K562 (cell line): ENCODE data around the gene PON2. TPM values are rescaled to one million over a fixed set of nuclear protein-coding genes. Genes with fewer than 3 reads are reported as not detected.

ENCODE experiments used
- ATAC-seq: fragments of 200-7000 bp; cut with Tn5 transposase; 3 replicates; pipeline ENCODE4 v1.9.1; 2020; ENCODE audit warnings: moderate library complexity
- BruUV-seq: library from RNA; stranded (reverse); fragments of 400-500 nt; replicated peaks from 2 replicates; lab custom pipeline; 2021; lab: Mats Ljungman, UMichigan
- CTCF ChIA-PET: fragments of 300-600 bp; formaldehyde crosslinking; extraction: SDS; loops from one replicate; lab custom pipeline; 2021; ENCODE audit warnings: low intra/inter-chr PET ratio; lab: Yijun Ruan, JAX
- POLR2A ChIA-PET: fragments of 300-600, 350-650 bp; sonication (Branson Sonifier 250); formaldehyde crosslinking; extraction: SDS; loops from one replicate; lab custom pipeline; 2021; ENCODE audit warnings: antibody characterized with exemption, inconsistent platforms; lab: Yijun Ruan, JAX
- DNase-seq, 4 experiments: peaks; one replicate each; pipeline versions ENCODE4 v3.0.0 to v3.0.0-alpha.2; 2011 to 2018; ENCODE audit warnings: low spot score in 3 of 4, mixed read lengths in 3 of 4; ENCODE audit errors: extremely low read depth in 1 of 4
- FAIRE-seq: peaks from 2 replicates; lab custom pipeline; 2011; peaks lifted over from hg19 to GRCh38; lab: Jason Lieb, UNC
- H2AFZ ChIP-seq: 2 replicates; pipeline ENCODE4 v1.6.0; 2011; ENCODE audit warnings: low read depth, low read length, control low read depth, inconsistent platforms
- H3K27ac ChIP-seq: fragments of 200-600 bp; 3 replicates; pipeline ENCODE4 v1.8.0; 2011; ENCODE audit warnings: low read depth, mild to moderate bottlenecking, control low read depth, inconsistent platforms, low read length, moderate library complexity, mixed read lengths; ENCODE audit errors: extremely low read depth
- H3K27me3 ChIP-seq, 2 experiments: fragments of 300-600 bp in 1 of 2; 2 replicates in 1 of 2; 3 replicates in 1 of 2; pipeline versions ENCODE4 v1.6.0 to v1.8.0; 2011; ENCODE audit warnings: inconsistent platforms in 2 of 2, low read length in 2 of 2, mild to moderate bottlenecking in 1 of 2, mixed read lengths in 1 of 2, moderate library complexity in 1 of 2; ENCODE audit not compliant: control insufficient read depth in 2 of 2, insufficient read depth in 2 of 2
- H3K36me3 ChIP-seq: fragments of 300-600 bp; 3 replicates; pipeline ENCODE4 v1.8.0; 2011; ENCODE audit warnings: mild to moderate bottlenecking, low read length, inconsistent platforms; ENCODE audit not compliant: control insufficient read depth, insufficient read depth
- H3K4me1 ChIP-seq, 2 experiments: fragments of 200-600 bp in 1 of 2; replicated peaks in 1 of 2; 2 replicates in 1 of 2; 3 replicates in 1 of 2; pipeline versions ENCODE4 v1.5.1 to v1.8.0; 2011; ENCODE audit warnings: inconsistent platforms in 2 of 2, low read length in 2 of 2, mild to moderate bottlenecking in 1 of 2, mixed read lengths in 1 of 2, moderate library complexity in 1 of 2; ENCODE audit not compliant: control insufficient read depth in 2 of 2, insufficient read depth in 2 of 2
- H3K4me2 ChIP-seq: 2 replicates; pipeline ENCODE4 v1.6.1; 2011; ENCODE audit warnings: low read length, control low read depth, inconsistent platforms, mixed read lengths; ENCODE audit not compliant: insufficient read depth
- H3K4me3 ChIP-seq: fragments of 200-600 bp; sonication (generic), shearing (Covaris generic); 2 replicates; pipeline ENCODE4 v1.5.1; 2016; ENCODE audit warnings: control low read depth, inconsistent platforms
- H3K79me2 ChIP-seq: fragments of 200-600 bp; 3 replicates; pipeline ENCODE4 v1.8.0; 2011; ENCODE audit warnings: low read length, inconsistent platforms; ENCODE audit not compliant: control insufficient read depth, insufficient read depth
- H3K9ac ChIP-seq, 2 experiments: 2 replicates each; pipeline versions ENCODE4 v1.6.0 to v1.6.1; 2011; ENCODE audit warnings: low read depth in 2 of 2, low read length in 2 of 2, control low read depth in 1 of 2, inconsistent platforms in 1 of 2, mild to moderate bottlenecking in 1 of 2, mixed read lengths in 1 of 2; ENCODE audit not compliant: insufficient read depth in 1 of 2
- H3K9me1 ChIP-seq: one replicate; pipeline ENCODE4 v1.6.0; 2011; ENCODE audit warnings: inconsistent platforms, mild to moderate bottlenecking, low read length, moderate library complexity; ENCODE audit not compliant: control insufficient read depth, insufficient read depth
- H3K9me3 ChIP-seq: replicated peaks from 2 replicates; pipeline ENCODE4 v1.5.1; 2011; ENCODE audit warnings: low read depth, low read length, inconsistent platforms; ENCODE audit not compliant: control insufficient read depth, insufficient read depth
- H4K20me1 ChIP-seq: replicated peaks from 2 replicates; pipeline ENCODE4 v1.6.1; 2011; ENCODE audit warnings: low read length, inconsistent platforms, mixed read lengths; ENCODE audit not compliant: control insufficient read depth, insufficient read depth
- ESRRA ChIP-seq: fragments of 450-650 bp; IDR thresholded peaks from 2 replicates; pipeline ENCODE4 v1.6.1; 2014; ENCODE audit warnings: low read depth, mild to moderate bottlenecking, moderate library complexity, borderline replicate concordance
- GABPA ChIP-seq: fragments of 200-800 bp; sonication (Bioruptor generic); conservative IDR thresholded peaks from 2 replicates; pipeline ENCODE4 v1.6.1; 2016; ENCODE audit warnings: low read depth, missing genetic modification characterization, missing compliant biosample characterization
- HDGF ChIP-seq: fragments of 450-650 bp; IDR thresholded peaks from 2 replicates; pipeline ENCODE4 v1.6.1; 2016
- KLF16 ChIP-seq: IDR thresholded peaks from 2 replicates; pipeline ENCODE4 v1.6.1; 2016; ENCODE audit warnings: antibody characterized with exemption
- L3MBTL2 ChIP-seq: fragments of 450-650 bp; IDR thresholded peaks from 2 replicates; pipeline ENCODE4 v1.6.1; 2016; ENCODE audit warnings: mild to moderate bottlenecking, moderate library complexity
- NEUROD1 ChIP-seq: fragments of 150-350 bp; IDR thresholded peaks from 2 replicates; pipeline ENCODE4 v1.6.1; 2014; ENCODE audit warnings: borderline replicate concordance, low read length, low read depth; ENCODE audit not compliant: partially characterized antibody
- SP1 ChIP-seq: sonication (generic); formaldehyde crosslinking; IDR thresholded peaks from 2 replicates; pipeline ENCODE4 v1.8.1; 2022; ENCODE audit warnings: mild to moderate bottlenecking, missing genetic modification reagents
- ZNF197 ChIP-seq: fragments of 200-800 bp; sonication (Bioruptor generic); IDR thresholded peaks from 2 replicates; pipeline ENCODE4 v1.6.1; 2016; ENCODE audit warnings: low read depth, missing genetic modification characterization, missing compliant biosample characterization
- WGBS: fragments of 100-300 bp; shearing (Covaris generic); methylation state at CpG from one replicate; pipeline ENCODE4 v1.1.6; 2016; ENCODE audit warnings: low coverage, mixed read lengths; ENCODE audit not compliant: insufficient coverage; ENCODE audit errors: missing lambda C conversion rate; 5-methylcytosine and 5-hydroxymethylcytosine counted together
- in situ Hi-C: fragments of 300-500 bp; cut with MboI; formaldehyde crosslinking; loops from 4 replicates; pipeline ENCODE4 v1.15.0; 2018; ENCODE audit warnings: inconsistent platforms, mixed read lengths
- intact Hi-C: fragments of 100-400 bp; cut with micrococcal nuclease; formaldehyde crosslinking; loops from 2 replicates; pipeline ENCODE4 v1.14.2; 2022
- polyA plus RNA-seq, 8 experiments: library from polyadenylated mRNA; depleted of rRNA in 4 of 8; stranded (reverse) in 5 of 8; unstranded in 3 of 8; fragments of >200 nt; fragmentation: Nextera tagmentation in 2 of 8; fragmentation: Illumina TruSeq in 1 of 8; extraction: Ambion mirVana in 2 of 8; extraction: Trizol in 1 of 8; gene quantifications; 2 replicates each; pipeline versions ENCODE4 v1.2.1 to v1.2.3, GENCODE V29; 2011 to 2014; ENCODE audit warnings: inconsistent platforms in 1 of 8, missing spikeins in 1 of 8
- total RNA-seq, 7 experiments: library from RNA; depleted of rRNA in 6 of 7; stranded (reverse); fragments of >200 nt in 6 of 7; fragmentation: Illumina TruSeq in 2 of 7; extraction: Trizol in 2 of 7; gene quantifications; 2 replicates each; pipeline versions ENCODE4 v1.2.1 to v1.2.3, GENCODE V29; 2011 to 2021; ENCODE audit warnings: low replicate concordance in 1 of 7
- TF ChIP-seq, protein P1 (sequence below): fragments of 250-450 bp; sonication (Bioruptor Pico); IDR thresholded peaks from 2 replicates; pipeline ENCODE4 v1.5.0; 2021
- TF ChIP-seq, protein P2 (sequence below): fragments of 250-450 bp; sonication (Bioruptor Pico); IDR thresholded peaks from 2 replicates; pipeline ENCODE4 v1.5.0; 2020; ENCODE audit warnings: mild to moderate bottlenecking, borderline replicate concordance

PON2 gene
- total and polyA plus RNA-seq, 9 of the 15 experiments (the other 6 are each of a cell fraction or from before 2014, with no cell fraction given) = 8.5 to 30.1 (median 21.9) TPM

DNA sequence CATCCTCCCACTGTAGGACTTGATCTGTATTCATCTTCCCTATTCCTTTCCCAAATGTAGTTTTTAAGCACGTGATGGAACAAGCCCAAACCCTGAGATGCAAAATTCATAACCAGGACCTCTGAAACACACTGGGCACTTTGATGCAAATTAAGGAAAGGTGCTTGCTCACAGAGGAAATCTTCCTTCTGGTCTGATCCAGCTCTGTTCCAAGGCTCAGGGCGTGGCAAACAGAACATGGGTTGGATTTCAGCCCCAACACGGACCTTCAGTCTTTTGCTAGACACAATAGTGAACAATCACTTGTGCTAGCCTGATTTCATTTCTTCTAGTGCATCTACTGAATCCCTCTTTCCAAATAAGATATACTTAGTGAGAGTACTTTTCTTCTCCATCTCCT is 66.6 kb downstream of the PON2 start:
- DNase-seq = no peak
- no TSS peak for BruUV-seq
- no peaks in the 10 kb centered on the region for H3K9me3 ChIP-seq
- TF ChIP-seq NEUROD1 (no peak), L3MBTL2 (no peak)
- no peaks in the 10 kb centered on the region for H3K9me1 ChIP-seq
- H3K27me3 ChIP-seq = peaks cover 0 to 2% of the 10 kb centered on the region in 2 experiments; a peak in 1 of 5 replicates
- H3K4me1 ChIP-seq = no peaks in the 10 kb centered on the region
- H3K4me2 ChIP-seq = no peak overlapping the region
- no peaks in the 10 kb centered on the region for H3K79me2 ChIP-seq
- H3K4me3 ChIP-seq = no peak overlapping the region
- no peak for FAIRE-seq
- H3K27ac ChIP-seq = no peak overlapping the region
- in situ Hi-C loops = no loop called here
- H2AFZ ChIP-seq = no peak overlapping the region
- POLR2A ChIA-PET = interaction anchor here (0.8 kb wide), 1 partner anchor 18 kb away, joined by 3 read pairs; no protein-coding TSS in a partner anchor
- intact Hi-C loops = no loop called here
- no peak overlapping the region for H3K9ac ChIP-seq
- H3K36me3 ChIP-seq = no peaks in the 10 kb centered on the region
- CTCF ChIA-PET = no interaction called here
- no peaks in the 10 kb centered on the region for H4K20me1 ChIP-seq
- WGBS = 0% methylated on average over 3 of the region's 3 CpGs
- no peak for ATAC-seq

DNA sequence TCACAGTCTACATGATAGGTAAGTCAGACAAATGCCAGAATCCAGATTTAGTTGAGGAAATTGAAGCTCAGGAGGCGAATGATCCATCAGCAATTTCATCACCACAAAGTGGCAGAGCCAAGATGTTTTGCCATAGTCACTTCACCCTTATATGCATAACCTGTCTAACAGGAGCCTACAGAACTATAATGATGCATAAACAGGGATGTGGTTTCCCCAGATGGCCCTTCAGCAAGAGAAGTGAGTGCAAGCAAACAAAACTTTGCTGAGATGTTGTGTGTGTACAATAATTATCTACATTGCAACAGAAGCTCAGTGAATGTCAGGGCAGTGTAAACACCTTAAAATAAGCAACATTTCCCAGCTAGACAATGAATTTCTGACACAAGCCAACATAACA is 67.2 kb downstream of the PON2 start:
- in situ Hi-C loops (no loop called here), intact Hi-C loops (no loop called here)
- H3K36me3 ChIP-seq = no peaks in the 10 kb centered on the region
- no peak overlapping the region for H3K4me2 ChIP-seq
- no peaks in the 10 kb centered on the region for H4K20me1 ChIP-seq
- ChIA-PET POLR2A (interaction anchor here (0.8 to 1.3 kb wide), 2 partner anchors 10 to 18 kb away, joined by 3 read pairs; no protein-coding TSS in a partner anchor), CTCF (no interaction called here)
- DNase-seq = no peak
- no peaks in the 10 kb centered on the region for H3K9me3 ChIP-seq
- no peak for ATAC-seq
- no TSS peak for BruUV-seq
- H2AFZ ChIP-seq = no peak overlapping the region
- H3K27me3 ChIP-seq = peaks cover 0 to 2% of the 10 kb centered on the region in 2 experiments; a peak in 1 of 5 replicates
- H3K27ac ChIP-seq = no peak overlapping the region
- H3K4me1 ChIP-seq = no peaks in the 10 kb centered on the region
- H3K9me1 ChIP-seq = no peaks in the 10 kb centered on the region
- H3K4me3 ChIP-seq = no peak overlapping the region
- H3K79me2 ChIP-seq = no peaks in the 10 kb centered on the region
- FAIRE-seq = no peak
- H3K9ac ChIP-seq = no peak overlapping the region
- WGBS = 0% methylated on average over 1 of the region's 1 CpG
- TF ChIP-seq, protein P1, sequence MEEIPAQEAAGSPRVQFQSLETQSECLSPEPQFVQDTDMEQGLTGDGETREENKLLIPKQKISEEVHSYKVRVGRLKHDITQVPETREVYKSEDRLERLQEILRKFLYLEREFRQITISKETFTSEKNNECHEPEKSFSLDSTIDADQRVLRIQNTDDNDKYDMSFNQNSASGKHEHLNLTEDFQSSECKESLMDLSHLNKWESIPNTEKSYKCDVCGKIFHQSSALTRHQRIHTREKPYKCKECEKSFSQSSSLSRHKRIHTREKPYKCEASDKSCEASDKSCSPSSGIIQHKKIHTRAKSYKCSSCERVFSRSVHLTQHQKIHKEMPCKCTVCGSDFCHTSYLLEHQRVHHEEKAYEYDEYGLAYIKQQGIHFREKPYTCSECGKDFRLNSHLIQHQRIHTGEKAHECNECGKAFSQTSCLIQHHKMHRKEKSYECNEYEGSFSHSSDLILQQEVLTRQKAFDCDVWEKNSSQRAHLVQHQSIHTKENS (CRISPR knock-in tag) = no peak
- TF ChIP-seq GABPA (tag) (no peak), KLF16 (no peak), ESRRA (no peak), HDGF (no peak), SP1 (no peak), ZNF197 (CRISPR knock-in tag) (no peak)
- TF ChIP-seq, protein P2, sequence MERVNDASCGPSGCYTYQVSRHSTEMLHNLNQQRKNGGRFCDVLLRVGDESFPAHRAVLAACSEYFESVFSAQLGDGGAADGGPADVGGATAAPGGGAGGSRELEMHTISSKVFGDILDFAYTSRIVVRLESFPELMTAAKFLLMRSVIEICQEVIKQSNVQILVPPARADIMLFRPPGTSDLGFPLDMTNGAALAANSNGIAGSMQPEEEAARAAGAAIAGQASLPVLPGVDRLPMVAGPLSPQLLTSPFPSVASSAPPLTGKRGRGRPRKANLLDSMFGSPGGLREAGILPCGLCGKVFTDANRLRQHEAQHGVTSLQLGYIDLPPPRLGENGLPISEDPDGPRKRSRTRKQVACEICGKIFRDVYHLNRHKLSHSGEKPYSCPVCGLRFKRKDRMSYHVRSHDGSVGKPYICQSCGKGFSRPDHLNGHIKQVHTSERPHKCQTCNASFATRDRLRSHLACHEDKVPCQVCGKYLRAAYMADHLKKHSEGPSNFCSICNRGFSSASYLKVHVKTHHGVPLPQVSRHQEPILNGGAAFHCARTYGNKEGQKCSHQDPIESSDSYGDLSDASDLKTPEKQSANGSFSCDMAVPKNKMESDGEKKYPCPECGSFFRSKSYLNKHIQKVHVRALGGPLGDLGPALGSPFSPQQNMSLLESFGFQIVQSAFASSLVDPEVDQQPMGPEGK (CRISPR knock-in tag) = no peak
